IPS-NIHi7 (cell line): ENCODE data around the gene PDXK.

Experiments used
- DNase-seq: peaks from one replicate; pipeline ENCODE4 v3.0.0; 2012; ENCODE audit warnings: mixed read lengths; ENCODE audit errors: extremely low spot score

PDXK gene

DNA sequence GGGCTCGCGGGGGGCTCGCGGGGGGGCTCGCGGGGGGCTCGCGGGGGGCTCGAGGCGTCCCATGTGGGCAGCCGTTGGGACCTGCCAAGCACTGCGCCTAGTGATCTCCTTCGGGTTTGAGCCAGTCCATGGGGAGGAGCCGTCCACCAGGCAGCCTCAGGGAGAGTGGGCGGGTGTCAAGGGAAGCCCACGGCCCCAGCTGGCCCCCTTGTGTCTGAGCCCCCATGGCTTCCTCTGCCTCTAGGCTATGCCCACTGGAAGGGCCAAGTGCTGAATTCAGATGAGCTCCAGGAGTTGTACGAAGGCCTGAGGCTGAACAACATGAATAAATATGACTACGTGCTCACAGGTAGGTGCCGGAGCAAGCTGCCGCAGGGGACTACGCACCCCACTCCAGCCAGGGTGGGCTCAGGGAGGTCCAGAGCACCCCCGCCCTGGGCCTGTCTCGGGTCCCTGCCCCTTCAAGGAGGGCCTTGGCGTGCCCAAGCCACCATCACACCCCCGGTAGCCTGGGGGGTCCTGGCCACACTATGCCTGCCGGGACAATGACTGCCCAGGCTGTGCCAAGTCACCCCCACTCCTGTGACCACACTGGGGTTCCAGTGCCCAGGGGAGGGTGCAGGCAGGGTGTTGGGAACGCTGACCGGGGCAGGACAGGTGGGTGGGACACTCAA, 22.6 kb downstream of the PDXK start:
- peak; percentile 59 for DNase-seq

DNA sequence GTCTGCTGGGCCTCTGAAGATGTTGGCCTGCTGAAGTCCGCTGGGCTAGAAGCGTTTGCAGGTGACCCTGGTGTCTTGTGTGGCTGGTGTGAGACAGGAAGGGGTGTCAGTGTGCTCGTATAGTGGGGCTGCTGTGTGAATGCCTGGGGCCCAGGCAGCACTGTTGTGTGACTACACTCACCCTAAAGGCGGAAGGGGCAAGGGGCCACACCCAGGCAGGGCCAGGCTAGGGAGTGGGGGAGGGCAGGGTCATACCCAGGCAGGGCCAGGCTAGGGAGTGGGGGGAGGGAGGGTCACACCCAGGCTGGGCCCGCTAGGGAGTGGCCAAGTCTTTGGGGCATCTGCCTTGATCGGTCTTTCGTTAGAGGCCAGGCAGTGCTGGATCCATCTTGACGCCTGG, 25.0 kb downstream of the PDXK start:
- no peak for DNase-seq

GRCh38 chr21:43744725-43745124, 25.8 kb downstream of the PDXK start:
- no peak for DNase-seq

DNA sequence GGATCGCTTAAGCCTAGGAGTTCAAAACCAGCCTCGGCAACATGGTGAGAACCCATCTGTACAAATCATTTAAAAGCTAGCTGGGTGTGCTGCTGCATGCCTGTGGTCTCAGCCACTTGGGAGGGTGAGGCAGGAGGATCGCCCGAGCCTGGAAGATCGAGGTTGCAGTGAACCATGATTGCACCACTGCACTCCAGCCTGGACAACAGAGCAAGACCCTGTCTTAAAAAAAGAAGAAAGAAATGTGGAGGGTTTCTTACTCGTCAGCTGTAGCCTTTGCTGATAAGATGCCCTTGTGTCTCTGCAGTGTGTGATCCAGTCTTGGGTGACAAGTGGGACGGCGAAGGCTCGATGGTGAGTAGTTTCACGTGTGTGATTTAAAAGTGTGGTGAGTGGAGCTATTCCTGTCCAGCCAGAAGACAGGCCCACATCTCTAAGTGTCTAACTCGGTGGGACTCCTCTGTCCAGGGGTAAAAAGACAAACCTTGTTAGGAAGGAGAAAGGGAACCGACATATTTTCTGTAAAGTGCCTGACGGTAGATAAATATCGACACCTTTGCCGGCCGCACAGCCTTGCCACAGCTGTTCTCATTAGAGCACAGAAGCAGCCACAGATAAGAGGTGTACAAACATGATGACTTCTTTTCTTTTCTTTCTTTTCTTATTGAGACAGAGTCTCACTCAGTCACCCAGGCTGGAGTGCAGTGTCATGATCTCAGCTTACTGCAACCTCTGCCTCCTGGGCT, 27.0 kb downstream of the PDXK start:
- no peak for DNase-seq

- DNase-seq: no peak
Measured at GRCh38 chr21:43748622-43749021, 29.7 kb downstream of the PDXK start.

DNA sequence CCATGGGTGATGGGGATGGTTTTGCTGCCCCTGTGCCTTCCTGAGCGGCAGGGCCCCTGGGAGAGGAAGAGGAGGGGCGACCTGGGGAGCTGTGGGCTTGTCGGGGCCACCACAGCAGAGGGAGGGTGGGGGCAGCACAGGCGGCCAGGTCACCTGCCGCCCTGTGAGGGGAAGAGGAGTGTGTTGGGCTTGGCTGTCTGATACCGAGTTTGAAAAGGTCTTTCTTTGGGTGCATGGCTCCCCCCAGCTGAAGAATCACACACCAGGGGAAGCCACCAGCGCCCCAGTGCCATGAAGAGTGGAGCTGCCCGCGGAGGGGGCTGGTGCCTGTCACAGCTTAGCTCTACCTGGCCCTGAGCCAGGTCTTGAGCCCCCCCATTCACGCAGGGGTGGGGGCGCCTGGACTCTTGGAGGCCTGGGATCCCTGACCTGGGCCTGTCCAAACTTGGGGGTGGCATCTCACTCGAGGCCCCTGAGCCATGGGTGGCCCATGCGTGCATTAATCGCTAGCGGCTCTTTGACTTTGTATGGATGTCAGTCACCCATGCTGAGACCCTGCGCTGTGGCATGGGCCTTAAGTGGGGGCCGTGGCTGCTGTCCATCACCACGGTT, 30.8 kb downstream of the PDXK start:
- DNase-seq: no peak

DNA sequence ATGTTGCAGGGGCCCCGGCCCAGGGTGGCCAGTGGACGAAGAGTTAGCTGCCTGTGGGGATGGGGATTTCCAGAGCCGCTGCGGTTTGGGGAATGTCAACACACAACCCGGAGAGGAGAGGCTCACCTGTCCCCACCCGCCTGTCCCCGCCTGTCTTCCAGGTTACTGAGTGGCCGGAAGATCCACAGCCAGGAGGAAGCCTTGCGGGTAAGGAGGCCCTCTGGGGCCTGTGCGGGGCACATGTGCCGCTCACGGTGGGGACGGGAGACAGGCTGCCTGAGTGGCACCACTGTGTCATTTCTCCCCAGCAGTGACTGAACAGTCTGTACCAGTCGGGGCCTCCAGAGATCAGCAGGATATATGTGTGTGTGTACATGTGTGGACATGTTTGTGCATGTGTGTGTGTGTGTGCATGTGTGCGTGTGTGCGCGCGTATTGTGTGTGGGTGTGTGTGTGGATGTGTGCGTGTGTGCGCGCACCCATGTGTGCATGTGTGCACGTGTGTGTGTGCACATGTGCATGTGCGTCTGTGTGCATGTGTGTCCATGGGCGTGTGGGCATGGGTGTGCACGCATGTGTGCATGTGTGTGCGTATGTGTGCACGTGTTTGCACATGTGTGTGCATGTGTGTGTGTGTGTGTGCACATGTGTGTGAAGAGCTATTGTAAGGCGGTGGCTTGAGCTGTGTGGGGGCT, 31.6 kb downstream of the PDXK start:
- no peak for DNase-seq

DNA sequence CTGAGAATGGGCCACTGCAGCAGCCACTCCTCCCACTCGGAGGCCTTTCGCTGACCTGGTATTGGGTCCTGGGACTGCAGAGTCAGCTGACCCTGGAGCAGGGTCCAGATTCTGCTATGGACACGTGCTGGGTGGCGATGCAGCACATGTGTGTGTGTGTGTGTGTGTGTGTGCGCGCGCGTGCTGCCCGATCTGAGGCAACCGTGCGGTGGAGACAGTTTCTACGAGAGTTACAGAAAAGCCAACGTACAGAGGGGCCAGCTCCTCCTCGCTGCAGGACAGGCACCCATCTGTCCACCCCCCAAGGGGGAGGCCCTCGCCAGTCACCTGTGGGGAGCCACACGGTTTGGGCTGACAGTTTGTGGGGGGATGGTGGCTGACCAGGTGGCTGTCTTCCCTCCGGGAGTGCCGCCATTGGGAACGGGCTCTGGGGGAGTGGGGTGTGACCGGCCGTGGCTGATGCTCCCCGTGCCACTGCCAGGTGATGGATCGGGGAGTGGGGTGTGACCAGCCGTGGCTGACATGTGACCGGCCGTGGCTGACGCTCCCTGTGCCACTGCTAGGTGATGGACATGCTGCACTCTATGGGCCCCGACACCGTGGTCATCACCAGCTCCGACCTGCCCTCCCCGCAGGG, 33.1 kb downstream of the PDXK start:
- DNase-seq: no peak

- no peak for DNase-seq
Measured at GRCh38 chr21:43752758-43753438, 34.0 kb downstream of the PDXK start.

DNA sequence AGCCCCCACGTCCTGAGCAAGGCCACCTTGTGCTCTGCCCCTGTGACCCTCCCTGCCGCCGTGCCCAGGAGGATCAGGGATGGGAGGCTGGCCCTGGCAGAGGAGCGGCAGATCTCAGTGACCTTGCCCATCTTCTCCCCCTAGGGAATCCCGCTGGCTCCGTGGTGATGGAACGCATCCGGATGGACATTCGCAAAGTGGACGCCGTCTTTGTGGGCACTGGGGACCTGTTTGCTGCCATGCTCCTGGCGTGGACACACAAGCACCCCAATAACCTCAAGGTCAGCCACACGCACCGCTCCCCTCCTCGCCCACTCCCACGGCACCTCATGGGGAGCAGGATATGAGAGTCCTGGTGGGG, 34.5 kb downstream of the PDXK start:
- no peak for DNase-seq

DNA sequence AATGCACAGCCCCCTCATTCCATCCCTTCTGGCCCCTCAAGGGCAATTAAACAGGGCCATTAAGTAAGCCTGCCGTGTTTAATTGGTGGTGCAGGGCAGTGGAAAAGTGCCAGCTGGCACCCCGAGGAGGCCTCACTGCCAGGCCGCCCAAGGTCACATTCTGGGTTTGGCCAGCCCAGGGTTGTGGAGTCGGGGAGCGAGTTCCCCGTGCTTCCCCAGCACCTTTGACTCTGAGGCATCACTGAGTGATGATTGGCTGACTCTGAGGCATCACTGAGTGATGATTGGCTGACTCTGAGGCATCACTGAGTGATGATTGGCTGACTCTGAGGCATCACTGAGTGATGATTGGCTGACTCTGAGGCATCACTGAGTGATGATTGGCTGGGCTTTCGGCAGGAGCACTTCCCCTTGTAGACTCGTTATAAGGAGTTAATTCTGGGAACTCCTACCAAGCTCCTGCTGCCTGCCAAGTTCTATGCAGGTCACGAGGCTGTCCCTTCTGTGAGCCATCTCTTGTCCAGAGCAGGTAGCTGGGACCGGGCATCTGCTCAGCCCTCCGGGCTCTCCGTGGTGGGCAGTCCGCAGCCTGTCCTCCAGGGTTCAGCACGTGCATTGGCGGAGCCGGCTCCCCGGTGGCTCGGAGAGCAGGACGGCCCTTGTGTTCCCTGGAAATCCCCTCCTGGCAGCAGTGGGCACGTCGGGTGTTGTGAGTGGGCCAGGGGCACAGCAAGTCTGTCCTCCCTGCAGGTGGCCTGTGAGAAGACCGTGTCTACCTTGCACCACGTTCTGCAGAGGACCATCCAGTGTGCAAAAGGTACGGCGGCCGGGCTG, 36.2 kb downstream of the PDXK start:
- DNase-seq: no peak

DNA sequence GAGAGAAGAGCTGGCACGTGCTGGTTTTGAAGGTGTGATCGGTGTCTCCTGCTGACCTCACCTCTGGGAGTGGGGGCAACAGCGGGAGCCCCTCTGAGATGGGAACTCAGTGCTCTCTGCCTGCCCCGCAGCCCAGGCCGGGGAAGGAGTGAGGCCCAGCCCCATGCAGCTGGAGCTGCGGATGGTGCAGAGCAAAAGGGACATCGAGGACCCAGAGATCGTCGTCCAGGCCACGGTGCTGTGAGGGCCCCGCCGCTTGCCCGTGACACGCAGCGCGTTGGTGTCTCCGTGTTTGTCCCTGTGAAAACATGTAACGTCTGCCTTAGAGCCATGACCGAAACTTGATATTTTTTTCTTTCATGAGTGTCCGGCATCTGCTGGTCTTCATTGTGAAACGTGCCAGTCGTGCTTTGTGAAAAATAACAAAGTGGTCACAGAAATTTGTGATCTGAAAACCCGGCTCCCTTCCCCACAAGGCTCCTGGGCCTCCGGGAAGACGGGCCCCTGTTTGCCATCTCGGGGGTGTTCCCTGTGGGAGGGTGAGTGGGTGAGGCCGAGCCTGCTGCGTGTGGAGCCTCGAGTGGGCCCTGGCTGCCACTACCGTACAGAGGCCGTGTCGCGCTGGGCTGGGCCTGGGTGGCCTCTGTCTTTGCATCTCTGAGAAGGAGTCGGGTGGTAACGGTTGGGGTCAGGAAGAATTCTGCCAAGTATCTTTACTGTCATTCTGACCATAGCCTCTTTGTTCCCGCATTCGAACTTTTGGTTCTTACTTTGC, 37.1 kb downstream of the PDXK start:
- DNase-seq: no peak

- no peak for DNase-seq
Measured at GRCh38 chr21:43757601-43758000, 38.7 kb downstream of the PDXK start.

DNA sequence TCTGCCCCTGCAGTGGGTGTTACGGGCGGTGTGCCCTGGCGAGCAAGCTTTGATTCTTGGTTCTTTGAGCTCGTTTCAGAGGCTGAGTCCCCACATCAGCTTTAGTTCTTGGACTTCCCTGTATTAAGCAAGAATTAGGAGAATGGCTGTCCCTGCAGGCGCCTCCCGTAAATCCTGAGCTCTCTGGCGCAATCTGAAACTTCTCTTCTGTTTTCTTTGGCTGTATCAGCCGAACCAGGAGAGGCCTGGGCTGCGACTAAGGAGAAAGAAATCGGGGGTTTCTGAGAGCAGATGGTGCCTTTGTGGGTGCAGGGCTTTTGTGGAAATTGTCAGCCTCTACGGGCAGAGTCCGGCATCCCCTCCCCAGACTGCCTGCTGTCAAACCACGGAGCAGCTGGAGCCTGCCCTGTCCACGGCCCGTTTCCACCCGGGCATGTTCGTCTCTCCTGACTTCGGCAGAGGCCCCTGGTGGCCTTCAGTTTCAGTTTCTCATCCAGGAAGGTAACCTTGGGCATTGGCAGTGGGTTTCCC, 39.2 kb downstream of the PDXK start:
- DNase-seq: no peak

DNA sequence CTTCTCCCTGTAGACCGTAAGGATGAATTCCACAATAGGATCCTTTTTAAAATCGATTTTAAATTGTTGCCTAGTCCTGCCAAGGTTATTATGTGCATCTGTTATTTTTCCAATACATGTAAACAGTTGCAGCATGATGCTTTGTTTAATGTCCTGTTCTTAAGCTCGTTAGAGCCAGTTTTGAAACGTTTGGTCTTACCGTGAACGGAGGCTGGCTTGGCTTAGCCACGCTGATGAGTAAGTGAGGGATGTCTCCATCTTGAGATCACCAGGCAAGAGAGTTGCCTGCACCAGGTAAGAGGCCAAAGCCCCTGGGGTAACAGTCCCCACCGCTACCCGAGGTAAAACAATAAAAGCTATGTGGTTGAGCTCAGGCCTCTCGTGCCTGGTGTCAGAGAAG, 39.9 kb downstream of the PDXK start:
- no peak for DNase-seq

GRCh38 chr21:43759651-43760050, 40.7 kb downstream of the PDXK start:
- no peak for DNase-seq

DNA sequence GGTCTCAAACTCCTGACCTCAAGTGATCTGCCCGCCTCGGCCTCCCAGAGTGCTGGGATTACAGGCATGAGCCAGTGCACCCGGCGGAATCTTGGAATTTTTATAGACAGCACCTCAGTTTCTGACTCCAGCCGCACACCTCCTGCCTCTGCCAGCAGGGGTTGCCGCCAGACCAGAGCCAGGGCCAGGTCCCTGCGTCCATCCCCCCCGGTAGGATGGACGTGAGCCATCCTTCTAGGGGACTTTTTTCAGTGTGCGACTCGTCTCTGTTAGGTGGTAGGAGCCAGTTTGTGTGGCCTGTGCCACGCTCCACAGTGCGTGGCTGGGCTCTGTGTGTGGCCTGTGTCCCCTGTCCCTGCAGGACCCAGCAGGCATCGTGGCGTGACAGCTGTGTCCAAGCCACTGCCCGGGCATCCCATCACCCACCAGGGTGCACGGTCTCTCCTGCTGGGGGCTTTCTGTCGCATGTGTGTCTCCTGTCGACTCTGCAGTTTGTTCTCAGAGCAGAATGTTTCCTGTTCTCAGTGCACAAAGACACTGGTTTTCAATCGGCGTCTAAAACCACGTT, 41.5 kb downstream of the PDXK start:
- no peak for DNase-seq

- no peak for DNase-seq
Measured at GRCh38 chr21:43761886-43762285, 43.0 kb downstream of the PDXK start.
